Smooth muscle cell (in vitro differentiated cells): ENCODE data around the gene IRAK3. TPM values are rescaled to one million over a fixed set of nuclear protein-coding genes. Genes with fewer than 3 reads are reported as not detected.
A peak's percentile ranks its signal among the peaks of the same experiment; 100 is the strongest.

Source experiments
- DNase-seq: peaks from one replicate; lab custom pipeline; 2025; ENCODE audit not compliant: unreplicated experiment; lab: John Stamatoyannopoulos, UW
- H2AFZ ChIP-seq: fragments of 200-600 bp; sonication (generic); 2 replicates; pipeline ENCODE4 v1.6.0; 2016; ENCODE audit warnings: antibody characterized with exemption, low read depth, mild to moderate bottlenecking
- H3F3A ChIP-seq: fragments of 200-600 bp; sonication (generic); 2 replicates; pipeline ENCODE4 v1.6.0; 2017; ENCODE audit warnings: antibody characterized with exemption, low read depth
- H3K27ac ChIP-seq: fragments of 200-600 bp; sonication (generic); 2 replicates; pipeline ENCODE4 v1.5.1; 2016; ENCODE audit warnings: low read depth, mild to moderate bottlenecking
- H3K27me3 ChIP-seq: fragments of 200-600 bp; sonication (generic); 2 replicates; pipeline ENCODE4 v1.6.1; 2016; ENCODE audit warnings: low read depth, mild to moderate bottlenecking
- H3K36me3 ChIP-seq: fragments of 200-600 bp; sonication (generic); 2 replicates; pipeline ENCODE4 v1.5.1; 2016; ENCODE audit warnings: low read depth
- H3K4me1 ChIP-seq: fragments of 200-600 bp; sonication (generic); 2 replicates; pipeline ENCODE4 v1.5.1; 2016; ENCODE audit warnings: low read depth
- H3K4me2 ChIP-seq: fragments of 200-600 bp; sonication (generic); 2 replicates; pipeline ENCODE4 v1.6.0; 2016; ENCODE audit warnings: mild to moderate bottlenecking
- H3K4me3 ChIP-seq: fragments of 200-600 bp; sonication (generic); 2 replicates; pipeline ENCODE4 v1.5.1; 2016; ENCODE audit warnings: mild to moderate bottlenecking
- H3K79me2 ChIP-seq: fragments of 200-600 bp; sonication (generic); 2 replicates; pipeline ENCODE4 v1.6.0; 2016; ENCODE audit warnings: low read depth, mild to moderate bottlenecking
- H3K9ac ChIP-seq: fragments of 200-600 bp; sonication (generic); 2 replicates; pipeline ENCODE4 v1.6.0; 2016; ENCODE audit warnings: low read depth
- H3K9me3 ChIP-seq: fragments of 200-600 bp; sonication (generic); replicated peaks from 2 replicates; pipeline ENCODE4 v1.5.1; 2016; ENCODE audit warnings: low read depth
- H4K20me1 ChIP-seq: fragments of 200-600 bp; sonication (generic); 2 replicates; pipeline ENCODE4 v1.6.0; 2016; ENCODE audit warnings: low read depth
- WGBS: methylation state at CpG from one replicate; pipeline ENCODE4 v1.1.7; 2016; ENCODE audit warnings: low lambda C conversion rate; 5-methylcytosine and 5-hydroxymethylcytosine counted together
- polyA plus RNA-seq: library from polyadenylated mRNA; unstranded; fragments of >200 nt; fragmentation: Nextera tagmentation; extraction: Ambion mirVana; gene quantifications from 2 replicates; pipeline ENCODE4 v1.2.1, GENCODE V29; 2016
- total RNA-seq: library from RNA; depleted of rRNA; stranded (reverse); fragments of >200 nt; gene quantifications from 2 replicates; pipeline ENCODE4 v1.2.3, GENCODE V29; 2014
- TF ChIP-seq, protein P1 (sequence below): fragments of 200-600 bp; sonication (generic); IDR thresholded peaks from 2 replicates; pipeline ENCODE4 v1.5.1; 2017; ENCODE audit warnings: borderline replicate concordance, mild to moderate bottlenecking, antibody characterized with exemption; ENCODE audit not compliant: insufficient read depth, poor library complexity, severe bottlenecking

IRAK3 gene
- total and polyA plus RNA-seq, 2 experiments from 2014 or later: 2.4 to 5.3 TPM

DNA sequence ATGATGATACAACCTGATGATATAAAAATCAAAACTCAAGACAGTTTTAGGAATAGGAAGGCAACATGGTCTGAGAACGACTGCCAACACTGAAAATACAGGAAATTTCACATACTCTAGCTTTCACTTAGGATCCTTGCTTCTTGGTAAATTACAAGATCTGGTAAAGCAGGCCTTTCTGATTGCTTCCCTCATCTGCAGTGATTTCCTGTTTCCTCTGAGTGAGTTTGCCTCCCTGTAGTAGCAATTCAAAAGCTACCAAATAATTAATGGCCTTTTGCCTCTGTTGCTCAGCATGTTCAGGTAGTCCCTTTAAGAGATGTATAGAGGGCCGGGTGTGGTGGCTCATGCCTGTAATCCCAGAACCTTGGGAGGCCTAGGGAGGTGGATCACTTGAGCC lies 2.0 kb upstream of the IRAK3 start:
- Histone ChIP-seq H3K79me2 (no peaks in the 10 kb centered on the region), H3K4me1 (no peaks in the 10 kb centered on the region), H3K9me3 (no peaks in the 10 kb centered on the region), H3K4me2 (no peak overlapping the region), H3K27ac (no peak overlapping the region), H4K20me1 (no peaks in the 10 kb centered on the region), H3K4me3 (no peak overlapping the region), H3K36me3 (no peaks in the 10 kb centered on the region), H3F3A (no peaks in the 10 kb centered on the region), H2AFZ (no peak overlapping the region), H3K27me3 (peaks cover 13% of the 10 kb centered on the region), H3K9ac (no peak overlapping the region)
- no peak for DNase-seq
- TF ChIP-seq, protein P1, sequence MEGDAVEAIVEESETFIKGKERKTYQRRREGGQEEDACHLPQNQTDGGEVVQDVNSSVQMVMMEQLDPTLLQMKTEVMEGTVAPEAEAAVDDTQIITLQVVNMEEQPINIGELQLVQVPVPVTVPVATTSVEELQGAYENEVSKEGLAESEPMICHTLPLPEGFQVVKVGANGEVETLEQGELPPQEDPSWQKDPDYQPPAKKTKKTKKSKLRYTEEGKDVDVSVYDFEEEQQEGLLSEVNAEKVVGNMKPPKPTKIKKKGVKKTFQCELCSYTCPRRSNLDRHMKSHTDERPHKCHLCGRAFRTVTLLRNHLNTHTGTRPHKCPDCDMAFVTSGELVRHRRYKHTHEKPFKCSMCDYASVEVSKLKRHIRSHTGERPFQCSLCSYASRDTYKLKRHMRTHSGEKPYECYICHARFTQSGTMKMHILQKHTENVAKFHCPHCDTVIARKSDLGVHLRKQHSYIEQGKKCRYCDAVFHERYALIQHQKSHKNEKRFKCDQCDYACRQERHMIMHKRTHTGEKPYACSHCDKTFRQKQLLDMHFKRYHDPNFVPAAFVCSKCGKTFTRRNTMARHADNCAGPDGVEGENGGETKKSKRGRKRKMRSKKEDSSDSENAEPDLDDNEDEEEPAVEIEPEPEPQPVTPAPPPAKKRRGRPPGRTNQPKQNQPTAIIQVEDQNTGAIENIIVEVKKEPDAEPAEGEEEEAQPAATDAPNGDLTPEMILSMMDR: no peak
- 92% methylated on average over 2 of the region's 2 CpGs for WGBS

- Histone ChIP-seq H3K4me2 (no peak overlapping the region), H3K36me3 (no peaks in the 10 kb centered on the region), H4K20me1 (no peaks in the 10 kb centered on the region), H3K9me3 (no peaks in the 10 kb centered on the region), H3K4me1 (no peaks in the 10 kb centered on the region), H3F3A (no peaks in the 10 kb centered on the region), H3K4me3 (no peak overlapping the region), H3K79me2 (no peaks in the 10 kb centered on the region), H3K27ac (no peak overlapping the region), H2AFZ (no peak overlapping the region), H3K27me3 (peaks cover 13% of the 10 kb centered on the region), H3K9ac (no peak overlapping the region)
- no peak for DNase-seq
- TF ChIP-seq, protein P1: no peak
- WGBS: 98% methylated on average over 4 of the region's 4 CpGs
These were observed 1.2 kb upstream of the IRAK3 start for GRCh38 chr12:66187821-66188220.

DNA sequence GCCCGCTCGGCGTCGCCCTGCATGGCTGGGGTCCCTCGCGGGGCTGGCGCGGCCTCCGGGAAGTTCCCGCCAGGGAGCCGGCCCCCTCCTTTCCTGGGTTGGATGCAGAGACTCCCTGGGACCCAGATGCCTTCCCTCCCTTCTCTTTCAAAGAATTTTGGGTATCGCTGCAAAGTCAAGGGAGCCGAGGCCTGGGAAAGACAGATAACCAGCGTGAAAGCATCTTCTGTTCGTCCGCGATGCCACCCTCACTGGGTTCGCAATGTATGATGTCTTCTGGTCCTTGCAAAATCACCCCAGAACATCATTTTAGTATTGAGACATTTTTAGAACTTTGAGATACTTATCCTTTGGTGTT lies 451 bp downstream of the IRAK3 start:
- Histone ChIP-seq H3K9ac (no peak overlapping the region), H2AFZ (peak overlapping the region; percentile 94), H4K20me1 (no peaks in the 10 kb centered on the region), H3K27me3 (peaks cover 13% of the 10 kb centered on the region), H3K4me2 (peak overlapping the region; percentile 87), H3F3A (no peaks in the 10 kb centered on the region), H3K27ac (peak overlapping the region; percentile 11), H3K36me3 (no peaks in the 10 kb centered on the region), H3K79me2 (no peaks in the 10 kb centered on the region), H3K4me3 (peak overlapping the region; percentile 50), H3K4me1 (no peaks in the 10 kb centered on the region), H3K9me3 (no peaks in the 10 kb centered on the region)
- DNase-seq: no peak
- TF ChIP-seq, protein P1: no peak
- WGBS: 22% methylated on average over 14 of the region's 18 CpGs

DNA sequence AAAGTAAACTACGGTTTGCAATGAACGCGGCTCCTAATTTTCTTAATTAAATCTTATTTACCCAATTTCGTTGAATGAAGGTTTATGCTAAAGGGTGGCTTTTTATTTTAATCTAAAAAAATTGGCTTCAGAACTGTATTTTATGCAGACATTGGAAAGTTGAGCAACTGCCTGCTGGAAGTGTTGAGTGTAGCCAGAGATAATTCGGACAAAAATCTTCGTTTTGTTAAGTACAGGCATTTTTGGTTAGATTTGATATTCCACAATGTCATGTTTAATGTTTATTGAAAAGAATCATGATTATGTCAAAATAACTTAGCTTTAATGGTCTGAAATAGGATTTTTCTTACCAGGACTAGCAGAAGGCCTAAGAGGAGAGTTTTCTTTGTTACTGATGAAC lies 875 bp downstream of the IRAK3 start:
- H3K4me2 ChIP-seq: peak overlapping the region; percentile 87
- H3K4me1 ChIP-seq: no peaks in the 10 kb centered on the region
- no peaks in the 10 kb centered on the region for H3F3A ChIP-seq
- DNase-seq: no peak
- H4K20me1 ChIP-seq: no peaks in the 10 kb centered on the region
- H3K79me2 ChIP-seq: no peaks in the 10 kb centered on the region
- TF ChIP-seq, protein P1: no peak
- H3K27ac ChIP-seq: peak overlapping the region; percentile 11
- 82% methylated on average over 6 of the region's 6 CpGs for WGBS
- no peaks in the 10 kb centered on the region for H3K36me3 ChIP-seq
- peak overlapping the region; percentile 94 for H2AFZ ChIP-seq
- peaks cover 13% of the 10 kb centered on the region for H3K27me3 ChIP-seq
- H3K9ac ChIP-seq: no peak overlapping the region
- H3K9me3 ChIP-seq: no peaks in the 10 kb centered on the region
- peak overlapping the region; percentile 50 for H3K4me3 ChIP-seq
